ENCODE results near the gene PLOD1.
A peak's percentile ranks its signal among the peaks of the same experiment; 100 is the strongest.

The PLOD1 gene

GRCh38 chr1:12010746-12011570 is 76.4 kb downstream of the PLOD1 start:
- Histone ChIP-seq H3K4me2 (ENCODE audit: insufficient read depth, low read length) (no peak overlapping the region), H3K9ac (ENCODE audit: low read depth, low read length) (no peak overlapping the region), H3K4me3 (ENCODE audit: low read depth in 1 of 2, low read length in 2 of 2) (no peak overlapping the region), H2AFZ (ENCODE audit: low read depth, low read length) (no peak overlapping the region), H3K27ac (ENCODE audit: low read length) (no peak overlapping the region), H4K20me1 (ENCODE audit: insufficient read depth, low read length) (no peaks in the 10 kb centered on the region), H3K9me3 (ENCODE audit: insufficient read depth, low read length, severe bottlenecking) (no peaks in the 10 kb centered on the region), H3K36me3 (ENCODE audit: insufficient read depth, low read length) (peaks cover 61% of the 10 kb centered on the region), H3K4me1 (ENCODE audit: insufficient read depth, low read length) (no peaks in the 10 kb centered on the region), H3K79me2 (ENCODE audit: insufficient read depth, low read length) (no peaks in the 10 kb centered on the region), H3K27me3 (ENCODE audit: insufficient read depth, low read length, poor library complexity) (no peaks in the 10 kb centered on the region)
- TF ChIP-seq EZH2 (IDR thresholded peaks at IDR 0.05; ENCODE audit: borderline replicate concordance, low read depth, low read length, severe bottlenecking), result no peak
- TF ChIP-seq CTCF (IDR thresholded peaks at IDR 0.05; ENCODE audit: borderline replicate concordance, extremely low read depth, low read length, poor library complexity, severe bottlenecking), result no peak
- DNase-seq (no peak), ATAC-seq (ENCODE audit: insufficient read depth, low read depth) (no peak)

GRCh38 chr1:12011998-12012397 is 77.5 kb downstream of the PLOD1 start:
- no peak for DNase-seq
- no peaks in the 10 kb centered on the region for H3K9me3 ChIP-seq (ENCODE audit: insufficient read depth, low read length, severe bottlenecking)

GRCh38 chr1:12012560-12013316 is 78.2 kb downstream of the PLOD1 start:
- H3K27ac ChIP-seq (ENCODE audit: low read length), result no peak overlapping the region
- H3K4me1 ChIP-seq (ENCODE audit: insufficient read depth, low read length), result no peaks in the 10 kb centered on the region
- H3K4me3 ChIP-seq (ENCODE audit: low read depth in 1 of 2, low read length in 2 of 2), result no peak overlapping the region
- H4K20me1 ChIP-seq (ENCODE audit: insufficient read depth, low read length), result no peaks in the 10 kb centered on the region
- H3K27me3 ChIP-seq (ENCODE audit: insufficient read depth, low read length, poor library complexity), result no peaks in the 10 kb centered on the region
- no peak for ATAC-seq (ENCODE audit: insufficient read depth, low read depth)
- H3K79me2 ChIP-seq (ENCODE audit: insufficient read depth, low read length), result no peaks in the 10 kb centered on the region
- H3K9ac ChIP-seq (ENCODE audit: low read depth, low read length), result no peak overlapping the region
- no peak for TF ChIP-seq CTCF (IDR thresholded peaks at IDR 0.05; ENCODE audit: borderline replicate concordance, extremely low read depth, low read length, poor library complexity, severe bottlenecking)
- no peak for TF ChIP-seq EZH2 (IDR thresholded peaks at IDR 0.05; ENCODE audit: borderline replicate concordance, low read depth, low read length, severe bottlenecking)
- no peak overlapping the region for H2AFZ ChIP-seq (ENCODE audit: low read depth, low read length)
- H3K9me3 ChIP-seq (ENCODE audit: insufficient read depth, low read length, severe bottlenecking), result no peaks in the 10 kb centered on the region
- no peak for DNase-seq
- peaks cover 45% of the 10 kb centered on the region for H3K36me3 ChIP-seq (ENCODE audit: insufficient read depth, low read length)
- H3K4me2 ChIP-seq (ENCODE audit: insufficient read depth, low read length), result no peak overlapping the region

More at GRCh38 chr1:12011998-12012397, 77.5 kb downstream of the PLOD1 start:
- Histone ChIP-seq H3K4me2 (ENCODE audit: insufficient read depth, low read length) (no peak overlapping the region), H3K27ac (ENCODE audit: low read length) (no peak overlapping the region), H3K4me1 (ENCODE audit: insufficient read depth, low read length) (no peaks in the 10 kb centered on the region), H3K79me2 (ENCODE audit: insufficient read depth, low read length) (no peaks in the 10 kb centered on the region), H3K36me3 (ENCODE audit: insufficient read depth, low read length) (peaks cover 51% of the 10 kb centered on the region), H4K20me1 (ENCODE audit: insufficient read depth, low read length) (no peaks in the 10 kb centered on the region), H3K27me3 (ENCODE audit: insufficient read depth, low read length, poor library complexity) (no peaks in the 10 kb centered on the region), H2AFZ (ENCODE audit: low read depth, low read length) (no peak overlapping the region), H3K4me3 (ENCODE audit: low read depth in 1 of 2, low read length in 2 of 2) (no peak overlapping the region), H3K9ac (ENCODE audit: low read depth, low read length) (no peak overlapping the region)
- ATAC-seq (ENCODE audit: insufficient read depth, low read depth), result peak; percentile 14; the same call in 1 of the 3 replicates
- TF ChIP-seq EZH2 (IDR thresholded peaks at IDR 0.05; ENCODE audit: borderline replicate concordance, low read depth, low read length, severe bottlenecking) (no peak), CTCF (IDR thresholded peaks at IDR 0.05; ENCODE audit: borderline replicate concordance, extremely low read depth, low read length, poor library complexity, severe bottlenecking) (no peak)

Measured in DND-41 (cell line).